Subcutaneous abdominal adipose tissue (tissue), 5 donors: Measurements from ENCODE around the gene CSE1L.
"Not testable (repeated sequence)": the region's sequence is repeated elsewhere in the genome, so short reads cannot be mapped to it uniquely, and the experiment has no call there.

ENCODE experiments used
- H3K27ac ChIP-seq: one replicate; pipeline ENCODE4 v1.7.0; 2013; ENCODE audit warnings: low read depth, mild to moderate bottlenecking, inconsistent platforms, low read length, moderate library complexity
- H3K27me3 ChIP-seq, 5 donors: one replicate each; pipeline ENCODE4 v1.7.0; 2013; ENCODE audit warnings: low read length in 5 of 5, inconsistent platforms in 1 of 5; ENCODE audit not compliant: control insufficient read depth in 5 of 5, insufficient read depth in 4 of 5
- H3K36me3 ChIP-seq, 5 donors: one replicate each; pipeline ENCODE4 v1.7.0; 2013; ENCODE audit warnings: low read length in 5 of 5; ENCODE audit not compliant: control insufficient read depth in 5 of 5, insufficient read depth in 5 of 5
- H3K4me1 ChIP-seq, 5 donors: one replicate each; pipeline ENCODE4 v1.7.0; 2013; ENCODE audit warnings: low read length in 5 of 5, mild to moderate bottlenecking in 3 of 5, moderate library complexity in 1 of 5; ENCODE audit not compliant: control insufficient read depth in 5 of 5, insufficient read depth in 5 of 5
- H3K4me3 ChIP-seq, 5 donors: one replicate each; pipeline ENCODE4 v1.7.0; 2013; ENCODE audit warnings: low read length in 5 of 5, low read depth in 1 of 5
- H3K9ac ChIP-seq, 5 donors: one replicate each; pipeline ENCODE4 v1.7.0; 2013; ENCODE audit warnings: low read length in 5 of 5, mild to moderate bottlenecking in 4 of 5, moderate library complexity in 3 of 5
- H3K9me3 ChIP-seq, 5 donors: one replicate each; pipeline ENCODE4 v1.7.0; 2013; ENCODE audit warnings: low read length in 5 of 5; ENCODE audit not compliant: control insufficient read depth in 5 of 5
- donor health status: healthy.
- donor health status: healthy.
- donor health status: healthy.
- donor health status: healthy.
- donor health status: healthy.

Gene CSE1L

GRCh38 chr20:49100972-49101371 is 54.9 kb downstream of the CSE1L start:
- H3K9ac ChIP-seq: no peak overlapping the region
- peaks cover 17 to 65% (median 49%) of the 10 kb centered on the region in 5 donors for H3K36me3 ChIP-seq

DNA sequence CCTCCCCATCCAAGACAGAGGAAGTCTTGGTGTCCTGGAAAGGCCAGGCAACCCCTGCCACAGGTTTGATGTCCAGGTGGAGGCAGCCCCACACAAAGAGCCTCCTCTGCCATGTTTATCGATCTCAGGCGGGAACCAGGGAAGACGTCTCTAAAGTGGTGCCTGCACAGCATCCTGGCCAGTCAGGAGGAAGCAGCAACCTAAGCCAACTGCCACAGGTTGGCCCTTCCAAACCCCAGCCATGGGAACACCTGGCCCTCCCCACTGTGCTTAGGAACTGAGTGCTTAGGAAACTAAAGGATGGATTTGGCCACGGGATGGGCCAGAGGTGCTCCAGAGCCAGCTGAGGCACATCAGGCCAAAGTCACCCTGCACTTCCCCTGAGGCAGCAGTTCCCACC is 56.9 kb downstream of the CSE1L start:
- H3K27ac ChIP-seq: no peak overlapping the region
- H3K36me3 ChIP-seq: peaks cover 9 to 52% (median 35%) of the 10 kb centered on the region in 5 donors
- H3K4me3 ChIP-seq: no peak overlapping the region
- H3K9ac ChIP-seq: no peak overlapping the region
- no peaks in the 10 kb centered on the region for H3K27me3 ChIP-seq
- H3K9me3 ChIP-seq: no peaks in the 10 kb centered on the region
- peaks cover 0 to 4% (median 0%) of the 10 kb centered on the region in 5 donors for H3K4me1 ChIP-seq

More at GRCh38 chr20:49100972-49101371, 54.9 kb downstream of the CSE1L start:
- no peak overlapping the region for H3K27ac ChIP-seq
- H3K9me3 ChIP-seq: no peaks in the 10 kb centered on the region
- H3K4me3 ChIP-seq: no peak overlapping the region
- no peaks in the 10 kb centered on the region for H3K27me3 ChIP-seq
- H3K4me1 ChIP-seq: peaks cover 0 to 4% (median 0%) of the 10 kb centered on the region in 5 donors

GRCh38 chr20:49103647-49104364 is 57.7 kb downstream of the CSE1L start:
- H3K9me3 ChIP-seq: no peaks in the 10 kb centered on the region
- no peak overlapping the region for H3K9ac ChIP-seq
- H3K4me3 ChIP-seq: no peak overlapping the region
- H3K4me1 ChIP-seq: peaks cover 0 to 4% (median 0%) of the 10 kb centered on the region in 5 donors
- peaks cover 3 to 45% (median 33%) of the 10 kb centered on the region in 5 donors for H3K36me3 ChIP-seq
- no peaks in the 10 kb centered on the region for H3K27me3 ChIP-seq
- no peak overlapping the region for H3K27ac ChIP-seq

DNA sequence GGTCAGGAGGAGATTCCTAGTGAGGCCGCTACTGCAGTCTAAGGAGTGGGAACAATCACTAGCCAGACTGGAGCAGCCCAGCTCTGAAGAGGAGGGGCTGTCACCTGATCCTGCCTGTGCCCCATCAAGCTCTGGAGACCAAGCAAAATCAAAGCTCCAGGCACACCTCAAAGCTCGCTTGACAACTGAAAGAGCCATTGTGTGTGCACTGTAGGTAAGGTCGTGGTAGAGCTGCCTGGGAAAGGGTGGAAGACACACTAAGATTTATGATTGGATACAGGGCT is 58.2 kb downstream of the CSE1L start:
- Histone ChIP-seq H3K9me3 (no peaks in the 10 kb centered on the region), H3K27ac (no peak overlapping the region), H3K4me3 (no peak overlapping the region), H3K36me3 (peaks cover 3 to 43% (median 32%) of the 10 kb centered on the region in 5 donors), H3K27me3 (no peaks in the 10 kb centered on the region), H3K9ac (no peak overlapping the region), H3K4me1 (peaks cover 0 to 4% (median 0%) of the 10 kb centered on the region in 5 donors)

- H3K4me1 ChIP-seq, H3K27me3 ChIP-seq, H3K4me3 ChIP-seq, H3K9ac ChIP-seq, H3K9me3 ChIP-seq, H3K27ac ChIP-seq: not testable (repeated sequence)
- peaks cover 3 to 47% (median 35%) of the 10 kb centered on the region in 5 donors for H3K36me3 ChIP-seq
These were observed 59.0 kb downstream of the CSE1L start for GRCh38 chr20:49104979-49105547.

DNA sequence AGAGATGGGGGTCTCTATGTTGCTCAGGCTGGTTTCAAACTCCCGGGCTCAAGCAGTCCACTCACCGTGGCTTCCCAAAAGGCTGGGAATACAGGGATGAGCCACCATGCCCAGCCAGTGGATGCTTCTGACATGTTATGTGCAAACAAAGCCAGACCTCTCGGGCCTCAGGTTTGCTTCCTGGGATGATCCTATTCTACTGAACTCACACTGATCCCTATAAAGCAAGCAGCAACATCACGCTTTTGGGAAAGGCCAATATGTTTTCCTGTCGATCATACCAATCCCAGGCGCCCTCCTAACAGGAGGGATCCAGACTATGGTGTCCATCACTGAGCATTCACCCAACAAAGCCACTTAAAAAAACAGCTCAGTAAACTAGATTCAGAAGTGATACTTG is 60.2 kb downstream of the CSE1L start:
- H3K4me1 ChIP-seq: no peaks in the 10 kb centered on the region
- H3K27me3 ChIP-seq: no peaks in the 10 kb centered on the region
- no peak overlapping the region for H3K9ac ChIP-seq
- H3K4me3 ChIP-seq: no peak overlapping the region
- H3K36me3 ChIP-seq: peaks cover 3 to 55% (median 38%) of the 10 kb centered on the region in 5 donors
- H3K9me3 ChIP-seq: no peaks in the 10 kb centered on the region
- H3K27ac ChIP-seq: no peak overlapping the region

GRCh38 chr20:49110767-49111694 is 64.9 kb downstream of the CSE1L start:
- Histone ChIP-seq H3K4me1 (no peaks in the 10 kb centered on the region), H3K27me3 (no peaks in the 10 kb centered on the region), H3K4me3 (no peak overlapping the region), H3K9ac (no peak overlapping the region), H3K9me3 (no peaks in the 10 kb centered on the region), H3K36me3 (peaks cover 6 to 60% (median 44%) of the 10 kb centered on the region in 5 donors), H3K27ac (no peak overlapping the region)

GRCh38 chr20:49112596-49113274 is 66.6 kb downstream of the CSE1L start:
- Histone ChIP-seq H3K4me3 (no peak overlapping the region), H3K4me1 (no peaks in the 10 kb centered on the region), H3K27ac (no peak overlapping the region), H3K36me3 (peaks cover 10 to 77% (median 57%) of the 10 kb centered on the region in 5 donors), H3K27me3 (no peaks in the 10 kb centered on the region), H3K9me3 (no peaks in the 10 kb centered on the region), H3K9ac (no peak overlapping the region)

DNA sequence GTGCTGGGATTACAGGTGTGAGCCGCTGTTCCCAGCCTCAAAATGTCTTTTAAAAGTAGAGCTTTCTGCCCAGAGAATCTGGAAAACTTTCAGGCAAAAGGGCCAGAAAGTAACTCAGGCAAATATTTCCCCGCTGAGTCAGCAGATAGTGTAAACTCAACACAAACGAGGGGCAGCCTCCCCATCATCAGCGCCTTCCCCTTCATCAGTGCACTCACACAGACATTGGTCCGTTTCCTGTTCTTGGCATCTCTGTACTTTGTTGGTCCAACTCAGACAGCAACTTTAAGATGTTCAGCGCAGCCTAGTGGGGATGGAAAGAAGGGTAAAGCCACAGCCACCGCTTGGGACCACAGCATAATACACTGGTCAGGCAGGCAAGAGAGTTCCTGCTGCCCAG is 69.5 kb downstream of the CSE1L start:
- Histone ChIP-seq H3K36me3 (peaks cover 17 to 89% (median 74%) of the 10 kb centered on the region in 5 donors), H3K4me3 (no peak overlapping the region), H3K4me1 (no peaks in the 10 kb centered on the region), H3K27me3 (no peaks in the 10 kb centered on the region), H3K9me3 (no peaks in the 10 kb centered on the region), H3K9ac (no peak overlapping the region), H3K27ac (no peak overlapping the region)
